IPS-NIHi11 (cell line): Measurements from ENCODE around the gene RRP8.
A peak's percentile ranks its signal among the peaks of the same experiment; 100 is the strongest.

ENCODE experiments used
- DNase-seq: peaks from one replicate; pipeline ENCODE4 v3.0.0; 2012; ENCODE audit warnings: mixed read lengths, low spot score

RRP8 gene

DNA sequence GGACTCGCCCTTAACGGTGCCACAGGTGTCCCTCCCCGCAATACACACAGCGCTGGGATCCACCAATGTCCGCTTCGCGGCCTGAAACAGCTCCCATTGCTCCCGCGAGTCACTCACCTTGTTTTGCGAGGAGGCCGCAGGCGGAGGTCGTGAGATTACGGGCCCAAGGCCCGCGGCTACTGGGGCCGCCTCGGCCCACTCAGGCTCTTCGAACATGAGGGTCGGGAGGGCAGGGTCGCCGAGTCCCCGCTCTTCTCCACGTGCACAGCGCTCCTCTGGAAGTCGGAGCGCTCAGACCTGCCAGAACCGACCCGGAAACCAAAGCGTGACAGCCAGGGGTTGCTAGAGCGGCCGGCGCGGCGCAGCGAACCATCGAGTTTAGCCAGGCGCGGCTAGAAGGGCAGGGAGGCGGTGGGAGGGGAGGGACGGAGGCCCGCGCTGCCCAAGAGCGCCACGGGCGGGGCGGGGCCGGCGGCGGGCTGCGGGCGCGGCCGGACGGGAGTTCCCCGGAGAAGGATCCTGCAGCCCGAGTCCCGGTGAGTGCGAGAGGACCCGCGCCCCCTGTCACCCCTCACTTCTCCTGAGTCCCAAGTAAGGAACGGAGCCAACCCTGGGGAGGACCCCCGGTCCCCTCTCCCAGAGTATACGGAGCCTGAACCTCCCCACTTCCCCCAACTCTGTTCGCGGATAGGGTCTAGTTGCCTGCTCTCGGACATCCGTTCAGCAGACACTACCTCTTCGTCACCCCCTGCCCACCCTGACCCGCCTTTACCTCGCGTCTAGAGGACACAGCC is at the start of gene RRP8, which contains the start of gene ILK:
Gene RRP8, minus strand, starts transcription at position 330 of the 794 bp plus-strand sequence. Its CDS starts 114 bp downstream, at position 216.
Gene ILK, plus strand, starts transcription at position 488 of the 794 bp plus-strand sequence. CDS start 498 bp downstream, outside the sequence.
- DNase-seq = peak; percentile 96

DNA sequence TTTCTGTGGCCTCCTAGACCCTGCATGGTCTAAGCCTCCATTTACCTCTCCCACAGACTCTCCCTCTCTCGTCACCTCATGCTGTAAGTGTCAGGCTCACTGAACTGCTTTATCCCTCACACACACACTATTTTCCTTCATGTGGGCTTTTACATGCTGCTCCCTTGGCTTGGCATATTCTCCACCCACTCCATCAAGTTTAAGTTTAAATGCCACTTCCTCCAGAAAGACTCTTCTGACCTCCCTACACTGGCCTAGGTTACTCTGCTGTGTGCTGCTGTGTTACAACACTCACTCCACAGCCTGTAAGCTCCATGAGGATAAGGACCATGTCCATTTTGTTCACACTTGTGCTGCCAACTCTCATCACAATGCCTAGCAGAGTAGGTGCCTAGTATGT is 49.7 kb upstream of the RRP8 start:
- DNase-seq = no peak

DNA sequence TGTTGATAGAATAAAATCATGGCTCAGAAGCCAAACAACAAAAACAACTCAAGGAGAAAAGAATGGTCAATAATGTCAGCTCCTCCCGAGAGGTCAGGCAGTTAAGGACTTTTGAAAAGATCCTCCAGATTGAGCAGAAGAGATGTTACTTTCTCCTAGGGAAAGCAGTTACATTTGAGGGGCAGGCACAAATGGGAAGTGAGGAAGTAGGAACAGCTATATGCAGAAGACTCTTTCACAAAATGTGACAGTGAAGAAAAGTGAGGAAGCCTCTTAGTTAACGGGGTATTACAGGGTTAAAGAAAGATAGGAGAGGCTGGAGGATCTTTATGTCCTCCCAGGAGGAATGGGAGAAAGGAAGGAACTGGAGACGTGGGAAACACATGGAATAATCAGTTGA is 48.8 kb upstream of the RRP8 start:
- no peak for DNase-seq

DNA sequence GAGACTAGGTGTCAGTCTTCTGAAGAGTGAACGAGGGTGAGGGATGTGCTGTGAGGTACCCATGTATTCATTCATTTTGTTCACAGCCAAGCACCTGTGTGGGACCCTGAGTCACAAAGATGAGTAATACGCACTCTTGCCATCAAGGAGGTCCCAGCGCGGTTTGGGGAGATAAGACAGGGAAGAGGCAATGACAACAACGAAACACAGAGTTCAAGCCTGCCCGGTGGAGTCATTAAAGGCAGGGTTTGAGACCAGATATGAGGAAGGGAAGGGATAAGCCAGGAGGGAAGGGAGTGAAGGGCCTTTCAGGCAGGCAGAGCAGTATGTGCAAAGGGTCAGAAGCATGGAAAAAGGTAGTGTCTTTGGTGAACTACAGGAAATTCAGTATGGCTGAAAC is 47.6 kb upstream of the RRP8 start:
- no peak for DNase-seq

DNA sequence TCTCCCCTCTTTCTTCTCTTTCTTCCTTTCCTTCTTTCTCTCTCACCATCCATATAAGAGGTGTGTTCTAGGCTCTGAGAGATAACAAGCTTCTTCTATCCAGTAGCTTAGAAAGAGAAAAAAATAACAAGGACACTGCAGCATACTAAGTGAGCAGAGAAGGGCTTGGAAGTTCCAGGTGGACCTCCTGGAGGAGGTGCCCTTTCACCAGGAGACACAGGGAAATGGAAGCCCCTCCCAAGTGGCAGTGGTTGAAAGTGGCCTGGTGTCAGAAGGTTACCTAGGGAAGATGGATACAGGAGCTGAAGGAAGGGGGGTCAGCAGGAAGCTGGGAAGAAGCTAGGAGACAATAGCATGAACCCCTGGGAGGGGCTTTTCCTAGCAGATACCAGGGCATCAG is 46.7 kb upstream of the RRP8 start:
- no peak for DNase-seq

DNA sequence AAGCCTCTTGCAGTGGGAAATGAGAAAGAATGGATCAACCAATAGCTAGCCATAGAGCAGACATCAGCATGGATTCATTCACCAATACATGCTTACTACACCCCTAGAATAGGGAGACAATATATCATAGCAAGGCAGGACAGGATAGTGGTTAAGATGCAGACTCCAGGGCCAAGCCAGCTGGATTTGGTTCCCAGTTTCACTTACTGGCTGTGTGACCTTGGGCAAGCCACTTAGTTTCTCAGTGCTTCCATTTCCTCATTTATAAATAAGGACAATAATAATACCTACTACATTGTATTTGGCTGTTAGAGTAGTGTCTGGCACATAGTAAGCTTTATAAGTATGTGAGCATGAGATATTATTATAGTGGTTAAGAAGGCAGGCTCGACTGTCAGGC is 45.1 kb upstream of the RRP8 start:
- DNase-seq = no peak

DNA sequence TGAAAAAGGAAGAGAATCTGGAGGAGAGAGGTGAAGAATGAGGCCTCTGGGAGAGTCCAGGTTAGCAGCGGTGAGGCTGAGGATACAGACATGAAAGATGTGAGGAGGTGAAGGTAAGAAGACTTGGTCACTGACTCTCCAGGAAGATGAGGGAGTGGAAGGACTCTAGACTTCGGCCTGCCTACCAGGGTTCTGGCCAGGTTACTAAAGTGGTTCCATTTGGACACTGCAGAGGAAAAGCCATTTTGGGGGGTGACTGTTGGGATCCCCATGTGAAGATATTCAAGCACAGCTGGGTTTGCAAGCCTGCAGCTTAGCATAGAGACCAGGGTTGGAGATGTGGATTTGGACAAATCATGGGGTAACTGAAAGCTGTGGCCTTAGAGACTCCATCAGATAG is 44.4 kb upstream of the RRP8 start:
- no peak for DNase-seq

DNA sequence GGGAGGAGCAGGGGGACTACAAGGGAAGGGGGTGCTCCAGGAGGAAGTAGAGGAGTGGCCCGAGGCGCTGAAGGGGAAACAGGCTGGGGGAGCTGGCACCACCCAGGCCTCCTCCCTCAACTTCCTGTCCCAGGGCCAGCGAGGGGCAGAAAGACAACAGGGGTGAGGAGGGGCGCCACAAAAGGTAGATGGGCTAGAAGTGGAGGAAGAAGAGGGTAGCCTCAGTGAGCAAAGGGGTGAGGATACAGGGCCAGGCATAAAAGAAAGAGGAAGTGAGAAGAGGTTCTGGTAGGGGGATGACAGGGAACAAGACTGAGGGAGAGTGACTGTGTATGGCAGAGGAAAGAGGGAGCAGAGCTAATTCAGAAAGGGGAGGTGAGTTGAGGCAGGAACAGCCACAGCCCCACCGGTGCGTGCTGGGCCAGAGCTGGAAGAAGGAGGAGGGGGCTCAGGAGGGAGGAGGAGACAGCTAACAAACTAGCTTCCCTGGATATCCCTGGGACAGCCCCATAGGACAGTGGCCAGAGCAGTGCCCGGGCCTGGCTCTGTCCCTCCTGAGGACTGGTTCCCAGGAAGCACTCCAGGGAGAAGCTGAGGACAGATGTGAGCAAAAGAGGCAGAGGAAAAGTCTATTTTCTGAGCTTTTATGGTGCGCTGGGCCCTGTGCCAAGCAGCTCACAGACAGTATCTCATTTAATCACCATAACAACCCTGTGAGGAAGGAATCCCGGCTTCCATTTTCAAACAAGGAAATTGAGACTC is 43.7 kb upstream of the RRP8 start:
- DNase-seq = peak; percentile 51

DNA sequence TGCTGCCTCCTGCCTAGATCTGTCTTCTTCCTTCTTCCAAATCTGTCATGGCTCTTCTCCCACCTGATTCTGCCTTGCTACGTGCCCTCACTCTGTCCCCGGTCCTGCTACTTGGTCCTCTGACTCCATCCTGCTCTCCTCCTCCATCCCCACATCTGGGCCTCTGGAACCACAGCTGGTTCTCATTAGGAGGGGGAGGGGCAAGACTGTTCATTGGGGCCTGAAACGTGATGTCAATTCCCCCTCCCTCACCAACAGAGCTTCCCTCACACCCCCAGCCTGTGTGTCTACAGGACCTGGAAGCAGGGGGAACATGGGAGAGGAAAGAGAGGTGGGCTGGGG is 43.1 kb upstream of the RRP8 start:
- no peak for DNase-seq

DNA sequence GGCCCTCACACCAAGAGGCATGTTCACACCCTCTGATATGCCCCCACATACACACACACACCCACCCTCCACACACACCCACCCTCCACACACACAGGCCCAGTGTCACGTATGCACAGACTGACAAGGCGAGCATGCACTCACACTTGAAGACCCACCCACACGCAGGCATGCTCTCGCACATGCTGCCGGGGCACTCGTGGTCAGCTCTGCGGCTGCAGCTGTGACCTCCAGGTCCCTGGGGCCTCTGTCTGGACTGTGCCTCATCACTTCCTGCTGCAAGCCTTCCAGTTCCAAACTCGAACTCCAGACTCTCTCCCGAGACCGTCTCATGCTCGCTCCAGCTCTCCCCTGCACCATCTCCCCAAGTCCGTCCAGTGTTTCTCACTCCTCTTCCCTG is 42.7 kb upstream of the RRP8 start:
- DNase-seq = no peak

DNA sequence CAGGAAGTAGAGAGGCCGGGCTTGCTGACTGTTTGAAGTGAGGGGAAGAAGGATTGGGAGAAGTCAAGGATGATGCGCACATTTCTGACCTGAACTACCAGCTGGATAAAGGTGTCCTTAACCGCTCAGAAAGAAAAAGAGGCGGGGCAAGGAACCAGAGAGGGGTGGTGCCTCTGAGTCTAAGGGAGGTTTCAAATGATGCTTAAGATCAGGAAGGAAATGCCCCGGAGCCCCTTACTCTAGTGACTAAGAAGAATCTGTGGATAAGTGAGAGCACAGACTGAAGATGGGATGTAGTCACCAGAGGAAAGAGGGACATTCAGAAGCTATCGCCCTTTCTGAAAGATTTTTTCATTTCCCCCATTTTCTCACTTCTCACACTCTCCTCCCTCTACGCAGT is 39.5 kb upstream of the RRP8 start:
- DNase-seq = no peak

DNA sequence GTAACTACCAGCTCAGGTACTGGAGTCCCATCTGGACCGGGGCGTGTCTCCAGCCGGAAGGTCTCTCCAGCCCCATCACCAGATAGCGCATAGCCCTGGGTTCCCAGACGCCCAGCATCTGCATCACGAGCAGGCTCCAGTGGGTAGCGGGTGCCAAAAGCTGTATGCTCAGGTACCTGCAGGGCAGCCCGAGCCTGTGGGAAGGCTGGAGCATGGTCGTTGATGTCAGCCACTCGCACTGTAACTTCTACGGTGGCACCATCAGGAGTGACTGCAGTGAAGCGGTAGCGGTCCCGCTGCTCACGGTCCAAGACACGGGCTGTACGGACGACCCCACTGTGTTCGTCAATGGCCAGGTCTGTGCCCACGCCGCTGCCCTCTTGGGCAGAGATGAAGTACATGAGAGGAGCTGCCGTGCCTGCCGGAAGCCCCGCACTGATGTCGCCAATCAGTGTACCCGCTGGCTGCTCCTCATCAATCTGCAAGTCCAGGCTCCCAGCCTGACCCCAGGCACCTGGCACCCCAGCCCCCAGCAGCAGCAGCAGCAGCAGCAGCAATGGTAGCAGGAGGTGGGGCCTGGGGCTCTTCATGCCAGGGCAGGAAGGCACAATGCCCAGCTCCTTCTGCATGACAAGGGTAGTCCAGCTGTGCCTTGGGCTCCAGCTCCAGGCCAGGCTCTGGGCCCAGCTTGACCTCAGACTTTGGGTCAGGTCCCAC is 37.7 kb upstream of the RRP8 start:
- DNase-seq = no peak

DNA sequence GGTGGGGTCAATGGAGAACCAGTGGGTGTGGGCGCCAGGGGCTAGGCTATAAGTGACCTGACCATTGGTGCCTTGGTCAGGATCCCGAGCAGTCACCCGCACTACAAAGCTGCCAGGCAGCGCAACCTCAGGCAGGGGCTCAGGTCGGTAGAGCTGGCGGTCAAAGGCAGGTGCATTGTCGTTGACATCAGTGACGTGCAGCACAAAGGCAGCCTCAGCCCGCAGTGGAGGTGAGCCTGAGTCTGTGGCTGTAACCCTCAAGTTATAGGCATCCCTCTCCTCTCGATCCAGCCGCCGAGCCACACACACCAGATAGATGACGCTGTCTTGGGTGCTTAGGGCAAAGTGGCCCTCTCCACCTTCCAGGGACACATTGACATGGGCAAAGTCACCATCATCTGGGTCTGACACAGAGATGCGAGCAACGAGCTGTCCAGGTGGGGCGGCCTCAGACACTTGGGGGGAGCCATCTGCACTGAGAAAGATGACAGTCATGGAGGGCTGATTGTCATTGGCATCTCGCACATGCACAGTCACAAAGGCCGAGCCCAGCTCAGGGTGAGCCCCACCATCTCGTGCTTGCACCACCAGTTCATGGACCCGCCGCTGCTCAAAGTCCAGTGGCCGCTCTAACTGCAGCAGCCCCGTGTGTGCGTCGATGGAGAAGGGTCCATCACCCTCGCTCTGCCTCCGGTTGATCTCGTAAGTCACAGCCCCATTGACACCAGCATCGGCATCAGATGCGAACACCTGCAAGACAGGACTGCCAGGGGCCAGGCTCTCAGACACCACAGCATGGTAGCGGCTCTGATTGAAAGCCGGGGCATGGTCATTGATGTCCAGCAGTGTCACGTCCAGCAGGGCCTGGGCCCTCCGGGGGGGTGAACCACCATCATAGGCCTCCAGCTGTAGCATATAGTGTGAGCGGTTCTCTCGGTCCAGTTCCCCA is 36.9 kb upstream of the RRP8 start:
- no peak for DNase-seq

DNA sequence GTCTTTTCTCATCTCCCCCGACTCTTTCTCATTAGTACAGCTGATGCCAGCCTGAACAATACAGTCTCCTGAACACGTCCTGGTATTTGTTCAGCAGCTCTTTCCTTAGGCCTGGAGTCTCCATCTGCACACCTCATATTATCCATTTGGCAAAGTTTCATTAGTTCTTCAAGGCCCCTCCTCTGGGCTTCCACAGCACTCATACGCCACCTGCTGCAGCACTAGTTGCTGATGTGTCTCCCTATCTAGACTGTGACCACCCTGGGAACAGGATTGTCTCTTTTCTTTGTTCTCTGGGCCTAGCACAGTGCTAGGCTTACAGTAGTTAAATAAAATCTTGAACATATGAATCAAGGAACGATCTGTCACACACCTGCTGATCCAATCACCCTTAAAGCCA is 35.0 kb upstream of the RRP8 start:
- no peak for DNase-seq

DNA sequence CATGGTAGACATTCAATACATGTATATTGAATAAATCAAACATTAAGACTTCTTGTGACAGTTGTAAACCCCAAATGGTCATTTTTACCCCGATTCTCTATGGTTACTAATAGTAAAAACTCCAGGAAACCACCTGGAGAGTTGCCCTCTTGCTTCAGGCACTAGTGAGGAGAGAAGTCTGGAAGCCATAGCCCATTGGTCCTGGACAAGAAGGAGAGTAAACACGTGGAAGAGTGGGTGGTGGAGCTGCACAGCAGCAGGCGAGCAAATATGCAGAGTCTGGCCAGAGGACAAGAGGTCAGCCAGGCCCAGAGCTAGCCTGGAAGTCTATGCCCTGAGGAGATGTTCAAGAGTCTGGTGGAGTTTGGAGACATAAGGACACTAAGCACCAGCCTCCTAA is 34.5 kb upstream of the RRP8 start:
- no peak for DNase-seq

DNA sequence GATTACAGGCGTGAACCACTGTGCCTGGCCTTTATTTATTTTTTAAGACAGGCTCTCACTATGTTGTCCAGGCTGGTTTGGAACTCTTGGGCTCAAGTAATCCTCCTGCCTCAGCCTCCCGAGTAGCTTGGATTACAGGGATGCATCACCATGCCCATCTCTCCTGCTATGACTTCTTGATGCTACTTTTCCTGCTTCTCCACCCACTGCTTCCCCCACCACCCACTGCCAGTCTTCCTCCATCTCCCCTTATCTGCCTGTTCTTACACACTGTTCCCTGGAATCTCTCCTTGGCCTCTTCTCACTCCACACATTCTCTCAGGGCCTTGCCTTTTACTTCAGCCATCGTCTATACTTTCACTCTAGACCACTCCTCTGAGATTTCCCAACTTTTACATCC is 33.1 kb upstream of the RRP8 start:
- no peak for DNase-seq

DNA sequence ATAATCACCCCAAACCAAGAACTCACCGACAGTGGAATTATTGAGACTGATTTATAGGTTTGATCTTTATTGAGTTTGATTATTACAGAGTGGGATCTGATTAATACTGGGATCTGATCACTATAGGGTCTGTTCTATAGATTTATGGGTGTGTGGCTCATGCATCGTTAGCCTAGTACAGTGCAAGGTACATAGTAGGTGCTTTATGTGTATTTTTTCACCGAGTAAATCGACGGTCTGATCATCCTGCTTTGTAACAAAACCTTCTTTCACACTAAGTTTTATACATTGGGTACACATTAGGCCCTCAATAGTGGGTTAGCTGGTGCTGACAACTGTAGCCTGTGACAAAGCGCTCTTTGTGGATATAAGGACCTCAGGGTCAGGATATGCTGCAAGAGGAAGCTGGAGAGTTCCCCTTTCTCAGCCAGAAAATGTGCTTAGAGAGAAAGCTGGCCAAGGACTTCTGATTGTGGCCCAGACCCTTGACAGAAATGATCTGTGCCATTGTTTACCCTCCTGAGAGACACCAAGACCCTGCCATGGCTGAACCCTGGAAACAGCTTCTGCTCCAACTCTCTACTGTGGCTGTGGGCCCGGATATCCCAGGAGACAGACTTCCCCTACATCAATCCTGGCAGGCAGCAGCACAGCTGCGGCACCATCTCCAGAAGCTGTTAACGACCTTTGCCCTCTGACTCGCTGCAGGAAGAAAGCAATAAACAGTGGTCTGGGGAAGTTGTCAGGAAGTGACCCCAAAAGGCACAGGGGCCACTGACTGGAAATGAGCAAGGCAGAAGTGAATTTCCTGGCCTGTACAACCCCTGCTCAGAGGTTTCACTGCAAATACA is 31.9 kb upstream of the RRP8 start:
- DNase-seq = no peak

DNA sequence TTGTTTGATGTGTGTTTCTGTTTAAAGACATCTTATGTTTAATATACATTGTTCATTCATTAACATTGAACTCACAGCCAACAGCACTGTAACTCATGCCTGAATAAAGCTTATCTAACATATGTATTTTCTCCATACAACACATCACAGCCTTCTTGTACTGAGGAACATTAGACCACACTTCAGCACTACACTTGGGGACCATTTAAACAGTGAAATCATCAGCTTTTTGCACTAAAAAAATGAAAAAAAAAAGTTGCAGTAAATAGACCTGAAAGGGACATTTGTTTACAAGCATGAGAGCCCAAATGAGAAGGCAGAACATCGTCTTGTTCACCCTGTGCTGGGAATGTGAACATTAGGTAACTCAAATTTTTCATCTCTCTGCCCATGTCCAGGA is 31.1 kb upstream of the RRP8 start:
- no peak for DNase-seq

DNA sequence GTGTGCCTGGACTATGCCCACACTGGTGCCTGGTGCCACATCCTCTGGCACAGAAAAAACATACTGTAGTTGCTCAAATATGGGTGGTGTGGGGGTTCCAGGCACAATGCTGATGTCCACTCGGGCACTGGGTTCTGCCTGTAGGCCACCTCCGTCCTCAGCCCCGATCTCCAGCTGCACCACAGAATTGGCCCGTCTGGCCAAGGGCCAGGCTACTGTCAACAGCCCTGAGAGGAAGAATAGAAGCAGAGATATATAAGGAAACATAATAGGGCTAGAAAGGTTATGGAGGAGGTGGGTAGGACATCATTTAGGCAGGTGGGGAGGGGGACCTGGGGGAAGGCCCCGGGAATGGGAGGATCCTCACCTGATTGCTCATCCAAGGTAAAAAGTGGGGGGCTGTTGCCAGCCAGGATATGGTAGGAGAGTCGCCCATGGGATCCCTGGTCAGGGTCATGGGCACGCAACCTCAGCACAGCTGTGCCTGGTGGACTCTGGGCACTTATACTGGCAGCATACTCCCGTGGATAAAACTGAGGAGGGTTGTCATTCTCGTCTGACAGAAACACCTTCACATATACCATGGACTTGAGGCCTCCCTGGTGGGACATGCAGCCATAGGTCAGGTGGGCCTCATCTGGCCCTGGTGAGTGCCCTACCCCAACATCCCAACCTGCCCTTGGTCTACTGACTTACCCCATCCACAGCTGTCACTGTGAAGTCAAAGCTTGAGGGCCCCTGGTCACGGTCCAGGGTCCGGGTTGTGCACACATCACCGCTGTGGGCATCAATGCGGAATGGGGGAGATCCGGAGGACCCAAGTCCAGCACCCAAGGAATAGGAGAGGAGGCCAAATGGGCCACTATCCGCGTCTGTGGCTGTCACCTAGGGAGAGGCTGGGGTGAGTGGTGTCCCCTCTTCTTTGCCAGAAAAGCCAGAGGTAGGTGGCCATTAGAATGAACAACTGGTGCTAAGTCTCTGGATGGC is 30.3 kb upstream of the RRP8 start:
- no peak for DNase-seq
